H9 (cell line): ENCODE measurements around the gene CCDC154. TPM values are rescaled to one million over a fixed set of nuclear protein-coding genes. Genes with fewer than 3 reads are reported as not detected.
A peak's percentile ranks its signal among the peaks of the same experiment; 100 is the strongest.

Source experiments
- DNase-seq: peaks from one replicate; pipeline ENCODE4 v3.0.0-alpha.2; 2017
- H2AFZ ChIP-seq: one replicate; pipeline ENCODE4 v1.6.1; 2013; ENCODE audit warnings: mild to moderate bottlenecking, low read length, control low read depth, moderate library complexity
- H2AK5ac ChIP-seq: 2 replicates; pipeline ENCODE4 v1.6.1; 2013; ENCODE audit warnings: low read length, control low read depth, mixed read lengths; ENCODE audit not compliant: insufficient read length
- H2BK120ac ChIP-seq: one replicate; pipeline ENCODE4 v1.6.1; 2013; ENCODE audit warnings: low read depth, mild to moderate bottlenecking, low read length, control low read depth, inconsistent platforms; ENCODE audit not compliant: poor library complexity, severe bottlenecking
- H2BK12ac ChIP-seq: 2 replicates; pipeline ENCODE4 v1.6.1; 2013; ENCODE audit warnings: low read length, control low read depth, mixed read lengths, low read depth; ENCODE audit not compliant: insufficient read length
- H2BK15ac ChIP-seq: 2 replicates; pipeline ENCODE4 v1.6.1; 2013; ENCODE audit warnings: low read depth, low read length, control low read depth
- H2BK20ac ChIP-seq: one replicate; pipeline ENCODE4 v1.6.1; 2013; ENCODE audit warnings: low read depth, mild to moderate bottlenecking, low read length, control low read depth, inconsistent platforms; ENCODE audit not compliant: poor library complexity, severe bottlenecking
- H2BK5ac ChIP-seq: 2 replicates; pipeline ENCODE4 v1.6.1; 2013; ENCODE audit warnings: low read length, control low read depth, mixed read lengths; ENCODE audit not compliant: insufficient read length
- H3K14ac ChIP-seq: 2 replicates; pipeline ENCODE4 v1.6.1; 2013; ENCODE audit warnings: low read length, control low read depth; ENCODE audit not compliant: insufficient read depth
- H3K18ac ChIP-seq: 2 replicates; pipeline ENCODE4 v1.6.1; 2013; ENCODE audit warnings: low read depth, mild to moderate bottlenecking, mixed read lengths, low read length, control low read depth; ENCODE audit not compliant: insufficient read length
- H3K23ac ChIP-seq: 2 replicates; pipeline ENCODE4 v1.6.1; 2013; ENCODE audit warnings: low read length, control low read depth, mixed read lengths, low read depth; ENCODE audit not compliant: insufficient read length
- H3K23me2 ChIP-seq: 2 replicates; pipeline ENCODE4 v1.6.1; 2013; ENCODE audit warnings: low read depth, mild to moderate bottlenecking, mixed read lengths, low read length, control low read depth; ENCODE audit not compliant: insufficient read length, poor library complexity, severe bottlenecking
- H3K27ac ChIP-seq: 2 replicates; pipeline ENCODE4 v1.5.1; 2013; ENCODE audit warnings: low read length, control low read depth, mixed read lengths, low read depth; ENCODE audit not compliant: insufficient read length
- H3K27me3 ChIP-seq: 2 replicates; pipeline ENCODE4 v1.6.1; 2013; ENCODE audit warnings: low read length, control low read depth, inconsistent platforms; ENCODE audit not compliant: insufficient read depth
- H3K4ac ChIP-seq: 2 replicates; pipeline ENCODE4 v1.6.1; 2013; ENCODE audit warnings: low read depth, mild to moderate bottlenecking, control low read depth, inconsistent platforms, low read length, moderate library complexity
- H3K4me1 ChIP-seq: 2 replicates; pipeline ENCODE4 v1.6.1; 2013; ENCODE audit warnings: low read length, control low read depth, inconsistent platforms; ENCODE audit not compliant: insufficient read depth
- H3K4me2 ChIP-seq: 2 replicates; pipeline ENCODE4 v1.6.1; 2013; ENCODE audit warnings: low read length, control low read depth, mixed read lengths; ENCODE audit not compliant: insufficient read length, insufficient read depth
- H3K56ac ChIP-seq: 2 replicates; pipeline ENCODE4 v1.6.1; 2013; ENCODE audit warnings: low read depth, mild to moderate bottlenecking, mixed read lengths, low read length, control low read depth; ENCODE audit not compliant: insufficient read length
- H3K79me1 ChIP-seq: 2 replicates; pipeline ENCODE4 v1.6.1; 2013; ENCODE audit warnings: low read depth, mild to moderate bottlenecking, moderate library complexity, low read length, control low read depth, inconsistent platforms; ENCODE audit not compliant: insufficient read depth, poor library complexity, severe bottlenecking
- H3K79me2 ChIP-seq: 2 replicates; pipeline ENCODE4 v1.6.1; 2013; ENCODE audit warnings: low read length, control low read depth, inconsistent platforms; ENCODE audit not compliant: insufficient read depth
- H3K9ac ChIP-seq: 2 replicates; pipeline ENCODE4 v1.6.1; 2013; ENCODE audit warnings: low read length, control low read depth, mixed read lengths; ENCODE audit not compliant: insufficient read length; ENCODE audit errors: extremely low read depth
- H3K9me3 ChIP-seq: one replicate; pipeline ENCODE4 v1.6.1; 2013; ENCODE audit warnings: low read depth, low read length, inconsistent platforms; ENCODE audit not compliant: control insufficient read depth
- H3T11ph ChIP-seq: one replicate; pipeline ENCODE4 v1.6.1; 2013; ENCODE audit warnings: mild to moderate bottlenecking, low read length, control low read depth, inconsistent platforms
- H4K20me1 ChIP-seq: one replicate; pipeline ENCODE4 v1.6.1; 2013; ENCODE audit not compliant: control insufficient read depth, insufficient read length, insufficient read depth
- H4K5ac ChIP-seq: 2 replicates; pipeline ENCODE4 v1.6.1; 2013; ENCODE audit warnings: low read depth, mild to moderate bottlenecking, mixed read lengths, low read length, control low read depth; ENCODE audit not compliant: insufficient read length
- H4K8ac ChIP-seq: replicated peaks from 2 replicates; pipeline ENCODE4 v1.6.1; 2013; ENCODE audit warnings: low read length, control low read depth, mixed read lengths, low read depth; ENCODE audit not compliant: insufficient read length
- H4K91ac ChIP-seq: 2 replicates; pipeline ENCODE4 v1.6.1; 2013; ENCODE audit warnings: low read depth, mild to moderate bottlenecking, moderate library complexity, mixed read lengths, low read length, control low read depth; ENCODE audit not compliant: insufficient read length
- H3K27ac Mint-ChIP-seq, 3 experiments: 2 replicates in 2 of 3; 3 replicates in 1 of 3; pipeline ENCODE4 v1.8.0; 2020 to 2021; ENCODE audit warnings: mixed read lengths in 3 of 3, mild to moderate bottlenecking in 1 of 3, moderate library complexity in 1 of 3
- H3K27me3 Mint-ChIP-seq: 2 replicates; pipeline ENCODE4 v1.8.0; 2021; ENCODE audit warnings: low read depth, mild to moderate bottlenecking, moderate library complexity, mixed read lengths
- H3K36me3 Mint-ChIP-seq, 3 experiments: 2 replicates in 2 of 3; 3 replicates in 1 of 3; pipeline ENCODE4 v1.8.0; 2020 to 2021; ENCODE audit warnings: low read depth in 3 of 3, mixed read lengths in 3 of 3; ENCODE audit not compliant: insufficient read depth in 1 of 3
- H3K4me1 Mint-ChIP-seq, 2 experiments: 2 replicates each; pipeline ENCODE4 v1.8.0; 2020; ENCODE audit warnings: mixed read lengths in 2 of 2
- H3K4me3 Mint-ChIP-seq, 2 experiments: 2 replicates in 1 of 2; 3 replicates in 1 of 2; pipeline ENCODE4 v1.8.0; 2020 to 2021; ENCODE audit warnings: mild to moderate bottlenecking in 2 of 2, mixed read lengths in 2 of 2, moderate library complexity in 1 of 2
- H3K9me3 Mint-ChIP-seq, 2 experiments: 2 replicates in 1 of 2; 3 replicates in 1 of 2; pipeline ENCODE4 v1.8.0; 2020; ENCODE audit warnings: mild to moderate bottlenecking in 2 of 2, mixed read lengths in 2 of 2, moderate library complexity in 1 of 2
- CTCF ChIP-seq: fragments of 200-600 bp; sonication (generic); conservative IDR thresholded peaks from 3 replicates; pipeline ENCODE4 v1.8.0; 2021; ENCODE audit warnings: antibody characterized with exemption, mild to moderate bottlenecking
- WGBS: extraction: QIAGEN DNeasy Blood & Tissue Kit; methylation state at CpG from one replicate; pipeline ENCODE4 v1.1.7; 2013; ENCODE audit warnings: missing lambda C conversion rate, low lambda C conversion rate, mixed read lengths; ENCODE audit not compliant: insufficient read length; ENCODE audit errors: extremely low coverage; 5-methylcytosine and 5-hydroxymethylcytosine counted together
- total RNA-seq: library from RNA; stranded (reverse); gene quantifications from 2 replicates; pipeline ENCODE4 v1.2.1, GENCODE V29; 2021

The CCDC154 gene
- total RNA-seq, 1 experiment from 2014 or later: 1.3 TPM

GRCh38 chr16:1466968-1467521 lies 22.7 kb upstream of the CCDC154 start:
- Histone ChIP-seq H3K4ac (no peak overlapping the region), H4K20me1 (no peaks in the 10 kb centered on the region), H3K27ac (no peak overlapping the region), H2BK5ac (no peak overlapping the region), H2BK120ac (no peak overlapping the region), H3K56ac (no peak overlapping the region), H3K9me3 (no peaks in the 10 kb centered on the region), H3K23me2 (no peaks in the 10 kb centered on the region), H3K14ac (no peak overlapping the region), H3K79me1 (peaks cover 6% of the 10 kb centered on the region), H3K9ac (no peak overlapping the region), H3K27me3 (no peaks in the 10 kb centered on the region), H2AFZ (no peak overlapping the region), H4K5ac (no peak overlapping the region), H3K18ac (no peak overlapping the region), H3T11ph (no peak overlapping the region), H3K4me2 (no peak overlapping the region), H3K4me1 (no peaks in the 10 kb centered on the region), H3K79me2 (peaks cover 14% of the 10 kb centered on the region; the same call in 1 of the 2 replicates), H4K91ac (no peak overlapping the region), H4K8ac (no peak overlapping the region), H2AK5ac (no peak overlapping the region), H2BK15ac (no peak overlapping the region), H2BK12ac (no peak overlapping the region), H3K23ac (no peak overlapping the region), H2BK20ac (no peak overlapping the region)
- no peaks in the 10 kb centered on the region for H3K9me3 Mint-ChIP-seq
- no peak for TF ChIP-seq CTCF
- no peaks in the 10 kb centered on the region for H3K27me3 Mint-ChIP-seq
- no peak for DNase-seq
- no CpG with 5 or more reads among the region's 14 CpGs for WGBS
- peak overlapping the region in 1 of 2 experiments; percentile 41; a peak in 1 of 5 replicates for H3K4me3 Mint-ChIP-seq
- peak overlapping the region in 2 of 3 experiments; percentile 66 to 99; a peak in 3 of 7 replicates for H3K27ac Mint-ChIP-seq
- H3K4me1 Mint-ChIP-seq: peaks cover 4 to 7% of the 10 kb centered on the region in 2 experiments; a peak in 2 of 4 replicates
- H3K36me3 Mint-ChIP-seq: peaks cover under 1 to 6% (median 5%) of the 10 kb centered on the region in 3 experiments; a peak in 4 of 7 replicates
